Left ventricle myocardium inferior (tissue), 1 donor: ENCODE results near the gene PIGT. TPM values are rescaled to one million over a fixed set of nuclear protein-coding genes. Genes with fewer than 3 reads are reported as not detected.

ENCODE experiments used
- DNase-seq: peaks from one replicate; pipeline ENCODE4 v3.0.0-alpha.2; 2020
- H3K27ac ChIP-seq: fragments of 200-600 bp; replicated peaks from 2 replicates; pipeline ENCODE4 v1.8.0; 2021
- H3K27me3 ChIP-seq: fragments of 200-600 bp; 2 replicates; pipeline ENCODE4 v1.8.0; 2021; ENCODE audit warnings: low read depth
- H3K36me3 ChIP-seq: fragments of 200-600 bp; 2 replicates; pipeline ENCODE4 v1.8.0; 2021
- H3K4me1 ChIP-seq: fragments of 200-600 bp; 2 replicates; pipeline ENCODE4 v1.8.0; 2021
- H3K4me3 ChIP-seq: fragments of 200-600 bp; 2 replicates; pipeline ENCODE4 v1.8.0; 2021; ENCODE audit warnings: mild to moderate bottlenecking, moderate library complexity
- H3K9me3 ChIP-seq: fragments of 200-600 bp; replicated peaks from 2 replicates; pipeline ENCODE4 v1.8.0; 2021
- CTCF ChIP-seq: fragments of 200-600 bp; IDR thresholded peaks from 2 replicates; pipeline ENCODE4 v1.8.0; 2021; ENCODE audit warnings: antibody characterized with exemption, mild to moderate bottlenecking, borderline replicate concordance
- intact Hi-C: fragments of 100-400 bp; cut with micrococcal nuclease; formaldehyde crosslinking; loops from one replicate; pipeline ENCODE4 v1.11.0; 2022
- total RNA-seq: library from RNA; stranded (reverse); fragmentation: NEBNext Ultra II Directional; extraction: Animal tissue kit (Norgen Biotek cat#: 25700); gene quantifications from one replicate; pipeline ENCODE4 v1.2.1, GENCODE V29; 2021
- donor health status: DM: no; HTN: yes; CAD: no; lungs with severe emphysema.

Gene PIGT
- total RNA-seq, 1 donor from 2014 or later, result 126 TPM

GRCh38 chr20:45402946-45403345 lies 13.0 kb upstream of the PIGT start:
- no peak for TF ChIP-seq CTCF
- DNase-seq, result no peak

GRCh38 chr20:45404438-45404837 lies 11.5 kb upstream of the PIGT start:
- H3K27ac ChIP-seq, result peak overlapping the region; percentile 19
- no peak for TF ChIP-seq CTCF

More at GRCh38 chr20:45402946-45403345, 13.0 kb upstream of the PIGT start:
- Histone ChIP-seq H3K27ac (no peak overlapping the region), H3K27me3 (no peaks in the 10 kb centered on the region), H3K9me3 (peaks cover 12% of the 10 kb centered on the region), H3K36me3 (peaks cover 8% of the 10 kb centered on the region), H3K4me1 (peaks cover 28% of the 10 kb centered on the region), H3K4me3 (no peak overlapping the region)
- intact Hi-C loops, result no loop called here

GRCh38 chr20:45405571-45406259 lies 10.2 kb upstream of the PIGT start:
- H3K36me3 ChIP-seq, result peaks cover 27% of the 10 kb centered on the region
- intact Hi-C loops, result no loop called here
- H3K27ac ChIP-seq, result peak overlapping the region; percentile 100
- peaks cover 55% of the 10 kb centered on the region for H3K4me1 ChIP-seq
- H3K9me3 ChIP-seq, result peaks cover 6% of the 10 kb centered on the region
- TF ChIP-seq CTCF, result no peak
- peak overlapping the region; percentile 98 for H3K4me3 ChIP-seq
- DNase-seq, result peak; percentile 60
- H3K27me3 ChIP-seq, result no peaks in the 10 kb centered on the region

More at GRCh38 chr20:45404438-45404837, 11.5 kb upstream of the PIGT start:
- Histone ChIP-seq H3K9me3 (peaks cover 12% of the 10 kb centered on the region), H3K4me3 (no peak overlapping the region), H3K4me1 (peaks cover 43% of the 10 kb centered on the region), H3K27me3 (no peaks in the 10 kb centered on the region), H3K36me3 (peaks cover 20% of the 10 kb centered on the region)
- no peak for DNase-seq
- intact Hi-C loops, result no loop called here

GRCh38 chr20:45406260-45407066 lies 9.5 kb upstream of the PIGT start:
- Histone ChIP-seq H3K27me3 (no peaks in the 10 kb centered on the region), H3K27ac (peak overlapping the region; percentile 100), H3K9me3 (no peaks in the 10 kb centered on the region), H3K36me3 (peaks cover 32% of the 10 kb centered on the region), H3K4me3 (peak overlapping the region; percentile 98), H3K4me1 (peaks cover 63% of the 10 kb centered on the region)
- peak; percentile 25 for TF ChIP-seq CTCF
- intact Hi-C loops, result no loop called here
- peak; percentile 87 for DNase-seq

- intact Hi-C loops, result no loop called here
- DNase-seq, result peak; percentile 65
- no peak for TF ChIP-seq CTCF
- peaks cover 68% of the 10 kb centered on the region for H3K4me1 ChIP-seq
- peak overlapping the region; percentile 98 for H3K4me3 ChIP-seq
- peaks cover 35% of the 10 kb centered on the region for H3K36me3 ChIP-seq
- peak overlapping the region; percentile 100 for H3K27ac ChIP-seq
- H3K27me3 ChIP-seq, result no peaks in the 10 kb centered on the region
- H3K9me3 ChIP-seq, result no peaks in the 10 kb centered on the region
Observed at GRCh38 chr20:45407067-45407745, 8.7 kb upstream of the PIGT start.
